C4-2B (cell line): Measurements from ENCODE around the gene GSDME.

Source experiments
- H3K27ac ChIP-seq: fragments of 450-650 bp; 2 replicates; pipeline ENCODE4 v1.5.1; 2017
- ZFX ChIP-seq: fragments of 450-650 bp; IDR thresholded peaks from 2 replicates; pipeline ENCODE4 v1.6.1; 2017
- TF ChIP-seq, protein P1 (sequence below): fragments of 450-650 bp; conservative IDR thresholded peaks from 2 replicates; pipeline ENCODE4 v1.5.1; 2017; ENCODE audit warnings: mild to moderate bottlenecking

The GSDME gene

DNA sequence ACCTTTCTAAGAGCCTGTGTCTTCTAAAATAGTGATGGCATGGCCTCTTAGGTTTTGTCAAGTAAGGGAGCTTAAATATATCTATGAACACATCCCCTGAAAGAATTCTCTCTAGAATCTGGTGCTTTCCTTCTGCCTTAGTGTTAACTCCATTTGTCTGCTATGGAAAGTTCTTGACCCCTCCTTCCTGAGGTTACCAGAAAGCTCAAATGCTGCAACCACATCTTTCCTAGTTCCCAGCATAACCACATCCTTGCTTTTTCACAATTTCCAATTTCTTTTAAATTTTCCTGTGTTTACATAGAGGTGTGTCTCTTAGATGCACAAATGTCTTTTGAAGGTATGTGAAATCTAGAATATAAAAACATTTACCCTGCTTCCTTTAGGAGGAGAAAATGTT, 16.4 kb upstream of the GSDME start:
- TF ChIP-seq, protein P1, sequence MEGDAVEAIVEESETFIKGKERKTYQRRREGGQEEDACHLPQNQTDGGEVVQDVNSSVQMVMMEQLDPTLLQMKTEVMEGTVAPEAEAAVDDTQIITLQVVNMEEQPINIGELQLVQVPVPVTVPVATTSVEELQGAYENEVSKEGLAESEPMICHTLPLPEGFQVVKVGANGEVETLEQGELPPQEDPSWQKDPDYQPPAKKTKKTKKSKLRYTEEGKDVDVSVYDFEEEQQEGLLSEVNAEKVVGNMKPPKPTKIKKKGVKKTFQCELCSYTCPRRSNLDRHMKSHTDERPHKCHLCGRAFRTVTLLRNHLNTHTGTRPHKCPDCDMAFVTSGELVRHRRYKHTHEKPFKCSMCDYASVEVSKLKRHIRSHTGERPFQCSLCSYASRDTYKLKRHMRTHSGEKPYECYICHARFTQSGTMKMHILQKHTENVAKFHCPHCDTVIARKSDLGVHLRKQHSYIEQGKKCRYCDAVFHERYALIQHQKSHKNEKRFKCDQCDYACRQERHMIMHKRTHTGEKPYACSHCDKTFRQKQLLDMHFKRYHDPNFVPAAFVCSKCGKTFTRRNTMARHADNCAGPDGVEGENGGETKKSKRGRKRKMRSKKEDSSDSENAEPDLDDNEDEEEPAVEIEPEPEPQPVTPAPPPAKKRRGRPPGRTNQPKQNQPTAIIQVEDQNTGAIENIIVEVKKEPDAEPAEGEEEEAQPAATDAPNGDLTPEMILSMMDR = no peak
- no peak for TF ChIP-seq ZFX
- H3K27ac ChIP-seq = no peak overlapping the region

GRCh38 chr7:24769851-24770250, 12.6 kb upstream of the GSDME start:
- no peak for TF ChIP-seq ZFX
- TF ChIP-seq, protein P1 = no peak
- H3K27ac ChIP-seq = no peak overlapping the region; the same call in 1 of the 2 replicates

DNA sequence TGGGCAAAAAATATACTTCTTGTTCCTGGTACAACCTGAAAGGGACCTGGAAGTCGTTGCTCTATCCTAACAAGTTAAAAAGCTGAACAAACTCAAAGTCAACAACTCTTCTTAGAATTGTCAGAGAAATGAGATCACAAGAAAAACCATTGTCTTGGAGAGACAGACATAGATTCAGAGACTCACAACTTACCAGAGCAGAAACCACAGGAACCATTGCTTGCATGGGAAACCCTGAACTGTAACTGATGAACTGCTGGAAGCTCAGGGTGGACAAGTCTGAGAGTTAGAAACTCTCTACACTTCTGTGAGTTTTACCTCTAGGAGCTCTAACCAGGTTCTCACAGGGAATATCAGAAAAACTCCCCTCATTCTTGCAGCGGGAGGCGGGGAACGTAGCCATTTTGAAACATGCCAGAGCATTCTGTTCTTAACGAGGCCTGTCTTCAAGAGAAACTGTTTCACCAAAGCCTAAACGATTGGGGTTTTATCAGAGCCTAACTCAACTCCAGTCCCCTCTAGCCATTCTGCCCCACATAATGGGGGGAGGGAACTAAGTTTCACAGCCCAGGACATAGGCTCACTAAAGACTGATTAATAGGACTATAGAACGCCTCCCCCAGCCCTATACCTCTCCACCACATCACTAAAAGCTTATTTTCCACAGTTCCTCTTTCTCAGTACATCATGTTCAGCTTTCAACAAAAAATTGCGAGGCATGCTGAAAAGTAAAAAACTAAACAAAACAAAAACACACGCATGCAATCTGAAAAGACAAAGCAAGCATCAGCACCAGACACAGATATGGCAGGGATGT, 12.0 kb upstream of the GSDME start:
- no peak overlapping the region; the same call in 1 of the 2 replicates for H3K27ac ChIP-seq

GRCh38 chr7:24767878-24768569, 10.8 kb upstream of the GSDME start:
- no peak overlapping the region for H3K27ac ChIP-seq
- no peak for TF ChIP-seq ZFX
- TF ChIP-seq, protein P1 = peak; percentile 9; the same call in 1 of the 2 replicates

More for the DNA sequence above, 12.0 kb upstream of the GSDME start:
- TF ChIP-seq, protein P1 = no peak
- TF ChIP-seq ZFX = no peak

- no peak for TF ChIP-seq ZFX
- TF ChIP-seq, protein P1 = no peak
Observed at GRCh38 chr7:24764972-24765744, 7.9 kb upstream of the GSDME start.

GRCh38 chr7:24764011-24764410, 6.7 kb upstream of the GSDME start:
- TF ChIP-seq, protein P1 = no peak
- TF ChIP-seq ZFX = no peak
- H3K27ac ChIP-seq = no peak overlapping the region

More at GRCh38 chr7:24764972-24765744, 7.9 kb upstream of the GSDME start:
- no peak overlapping the region for H3K27ac ChIP-seq
